Measurements from ENCODE around the gene PLA2G6.

GRCh38 chr22:38098410-38099249 is 83.0 kb downstream of the PLA2G6 start:
- no peak for TF ChIP-seq CTCF (tag by site-specific recombination; IDR thresholded peaks at IDR 0.05)
- TF ChIP-seq, protein P1, sequence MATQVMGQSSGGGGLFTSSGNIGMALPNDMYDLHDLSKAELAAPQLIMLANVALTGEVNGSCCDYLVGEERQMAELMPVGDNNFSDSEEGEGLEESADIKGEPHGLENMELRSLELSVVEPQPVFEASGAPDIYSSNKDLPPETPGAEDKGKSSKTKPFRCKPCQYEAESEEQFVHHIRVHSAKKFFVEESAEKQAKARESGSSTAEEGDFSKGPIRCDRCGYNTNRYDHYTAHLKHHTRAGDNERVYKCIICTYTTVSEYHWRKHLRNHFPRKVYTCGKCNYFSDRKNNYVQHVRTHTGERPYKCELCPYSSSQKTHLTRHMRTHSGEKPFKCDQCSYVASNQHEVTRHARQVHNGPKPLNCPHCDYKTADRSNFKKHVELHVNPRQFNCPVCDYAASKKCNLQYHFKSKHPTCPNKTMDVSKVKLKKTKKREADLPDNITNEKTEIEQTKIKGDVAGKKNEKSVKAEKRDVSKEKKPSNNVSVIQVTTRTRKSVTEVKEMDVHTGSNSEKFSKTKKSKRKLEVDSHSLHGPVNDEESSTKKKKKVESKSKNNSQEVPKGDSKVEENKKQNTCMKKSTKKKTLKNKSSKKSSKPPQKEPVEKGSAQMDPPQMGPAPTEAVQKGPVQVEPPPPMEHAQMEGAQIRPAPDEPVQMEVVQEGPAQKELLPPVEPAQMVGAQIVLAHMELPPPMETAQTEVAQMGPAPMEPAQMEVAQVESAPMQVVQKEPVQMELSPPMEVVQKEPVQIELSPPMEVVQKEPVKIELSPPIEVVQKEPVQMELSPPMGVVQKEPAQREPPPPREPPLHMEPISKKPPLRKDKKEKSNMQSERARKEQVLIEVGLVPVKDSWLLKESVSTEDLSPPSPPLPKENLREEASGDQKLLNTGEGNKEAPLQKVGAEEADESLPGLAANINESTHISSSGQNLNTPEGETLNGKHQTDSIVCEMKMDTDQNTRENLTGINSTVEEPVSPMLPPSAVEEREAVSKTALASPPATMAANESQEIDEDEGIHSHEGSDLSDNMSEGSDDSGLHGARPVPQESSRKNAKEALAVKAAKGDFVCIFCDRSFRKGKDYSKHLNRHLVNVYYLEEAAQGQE (tag by site-specific recombination; IDR thresholded peaks at IDR 0.05) = no peak
- no peak for TF ChIP-seq ZNF610 (tag by site-specific recombination; IDR thresholded peaks at IDR 0.05; ENCODE audit: borderline replicate concordance)
- TF ChIP-seq ZNF211 (tag by site-specific recombination; IDR thresholded peaks at IDR 0.05; ENCODE audit: low read depth) = no peak
- TF ChIP-seq PRDM4 (tag by site-specific recombination; IDR thresholded peaks at IDR 0.05) = no peak
- TF ChIP-seq TCF7L2 (IDR thresholded peaks at IDR 0.05; ENCODE audit: borderline replicate concordance, low read depth, low read length) = no peak
- no peak for TF ChIP-seq ZBTB21 (tag by site-specific recombination; IDR thresholded peaks at IDR 0.05)
- TF ChIP-seq ZNF2 (tag by site-specific recombination; IDR thresholded peaks at IDR 0.05) = no peak
- no peak for TF ChIP-seq ZBTB7A (tag by site-specific recombination; IDR thresholded peaks at IDR 0.05; ENCODE audit: low read depth)
- TF ChIP-seq ZNF501 (tag by site-specific recombination; IDR thresholded peaks at IDR 0.05) = no peak
- no peak for TF ChIP-seq ZNF274 (IDR thresholded peaks at IDR 0.05; ENCODE audit: low read length)
- TF ChIP-seq ZNF274 (tag by site-specific recombination; IDR thresholded peaks at IDR 0.05; ENCODE audit: borderline replicate concordance) = no peak
